AG10803 (cell line): Measurements from ENCODE around the gene STARD8.

Experiments
- DNase-seq: peaks from one replicate; pipeline ENCODE4 v3.0.0; 2010; ENCODE audit warnings: low read depth
- H3K4me3 ChIP-seq: 2 replicates; pipeline ENCODE4 v1.5.1; 2011; ENCODE audit warnings: mild to moderate bottlenecking, low read length, control low read depth
- TF ChIP-seq, protein P1 (sequence below): conservative IDR thresholded peaks from 2 replicates; pipeline ENCODE4 v1.5.1; 2011; ENCODE audit warnings: mild to moderate bottlenecking, low read length, control low read depth, inconsistent platforms

The STARD8 gene

DNA sequence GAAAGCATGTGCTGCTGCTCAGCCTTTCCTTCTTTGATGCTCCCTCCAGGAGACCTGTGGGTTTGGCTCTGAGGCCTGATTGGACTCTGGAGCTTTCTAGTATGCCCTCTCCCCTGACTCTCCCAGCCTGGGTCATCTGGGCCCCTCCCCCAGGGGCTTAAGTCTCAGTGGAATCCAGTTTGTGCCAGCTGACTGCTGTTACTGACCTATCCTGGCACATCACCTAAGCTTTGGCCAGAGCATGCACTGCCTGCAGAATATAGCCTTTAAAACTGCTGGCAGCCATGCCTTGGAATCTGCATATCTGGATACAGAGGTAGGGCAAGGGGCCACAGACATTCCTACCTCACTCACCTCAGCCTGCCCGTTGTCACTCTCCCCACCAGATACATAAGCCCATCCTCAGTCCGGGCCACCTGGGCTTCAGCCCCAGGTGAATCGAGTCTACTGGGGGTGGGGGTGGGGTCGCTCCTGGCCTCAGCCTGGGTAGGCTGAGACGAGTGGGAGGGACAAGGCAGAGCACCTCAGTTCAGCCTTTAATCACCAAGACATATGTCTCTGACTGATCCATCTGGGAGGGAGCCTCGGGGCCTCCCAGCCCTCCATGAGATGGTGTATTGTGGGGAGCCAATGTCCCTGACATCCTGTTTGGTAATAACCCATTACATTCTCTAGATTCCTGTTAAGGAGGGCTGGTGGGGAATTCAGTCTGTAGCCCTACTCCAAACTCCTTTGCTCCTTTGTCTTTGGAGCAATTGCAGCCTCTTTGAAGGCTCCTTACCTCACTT, 61.2 kb downstream of the STARD8 start:
- no peak overlapping the region for H3K4me3 ChIP-seq
- TF ChIP-seq, protein P1, sequence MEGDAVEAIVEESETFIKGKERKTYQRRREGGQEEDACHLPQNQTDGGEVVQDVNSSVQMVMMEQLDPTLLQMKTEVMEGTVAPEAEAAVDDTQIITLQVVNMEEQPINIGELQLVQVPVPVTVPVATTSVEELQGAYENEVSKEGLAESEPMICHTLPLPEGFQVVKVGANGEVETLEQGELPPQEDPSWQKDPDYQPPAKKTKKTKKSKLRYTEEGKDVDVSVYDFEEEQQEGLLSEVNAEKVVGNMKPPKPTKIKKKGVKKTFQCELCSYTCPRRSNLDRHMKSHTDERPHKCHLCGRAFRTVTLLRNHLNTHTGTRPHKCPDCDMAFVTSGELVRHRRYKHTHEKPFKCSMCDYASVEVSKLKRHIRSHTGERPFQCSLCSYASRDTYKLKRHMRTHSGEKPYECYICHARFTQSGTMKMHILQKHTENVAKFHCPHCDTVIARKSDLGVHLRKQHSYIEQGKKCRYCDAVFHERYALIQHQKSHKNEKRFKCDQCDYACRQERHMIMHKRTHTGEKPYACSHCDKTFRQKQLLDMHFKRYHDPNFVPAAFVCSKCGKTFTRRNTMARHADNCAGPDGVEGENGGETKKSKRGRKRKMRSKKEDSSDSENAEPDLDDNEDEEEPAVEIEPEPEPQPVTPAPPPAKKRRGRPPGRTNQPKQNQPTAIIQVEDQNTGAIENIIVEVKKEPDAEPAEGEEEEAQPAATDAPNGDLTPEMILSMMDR = no peak
- DNase-seq = peak; percentile 63

DNA sequence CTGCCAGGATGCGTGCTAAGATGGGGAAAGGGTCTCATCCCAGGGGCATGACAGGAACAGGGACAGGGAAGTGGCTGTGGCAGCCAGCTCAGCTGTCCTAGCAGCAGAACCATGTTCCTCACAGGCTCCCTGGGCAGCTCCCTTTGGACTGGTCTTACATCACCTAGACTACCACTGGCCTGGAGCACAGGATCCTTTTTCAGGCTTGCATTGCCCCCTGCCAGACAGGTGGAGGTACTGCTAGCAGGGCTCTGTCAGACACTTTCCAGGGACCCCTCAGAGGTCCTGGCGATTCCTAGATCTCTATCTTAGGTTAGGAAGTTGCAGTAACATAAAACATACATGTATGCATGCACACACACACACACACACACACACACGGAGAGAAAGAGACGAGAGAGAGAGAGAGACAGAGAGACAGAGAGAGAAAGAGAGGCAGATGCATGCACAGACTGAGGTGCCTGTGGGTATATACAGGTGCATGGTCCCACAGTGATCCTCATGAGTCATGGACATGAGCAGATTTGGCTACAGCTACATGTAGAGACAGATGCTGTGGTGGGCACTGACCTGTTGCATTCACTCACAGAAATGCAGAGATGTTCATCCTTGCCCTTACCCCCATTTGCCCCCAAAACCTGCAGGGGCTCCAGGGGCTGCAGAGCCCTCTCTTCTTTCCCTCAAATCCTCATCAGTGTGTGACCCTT, 63.6 kb downstream of the STARD8 start:
- H3K4me3 ChIP-seq = no peak overlapping the region
- TF ChIP-seq, protein P1 = peak; percentile 67
- peak; percentile 53 for DNase-seq

GRCh38 chrX:68711845-68712244, 64.4 kb downstream of the STARD8 start:
- TF ChIP-seq, protein P1 = no peak
- DNase-seq = no peak
- no peak overlapping the region for H3K4me3 ChIP-seq

DNA sequence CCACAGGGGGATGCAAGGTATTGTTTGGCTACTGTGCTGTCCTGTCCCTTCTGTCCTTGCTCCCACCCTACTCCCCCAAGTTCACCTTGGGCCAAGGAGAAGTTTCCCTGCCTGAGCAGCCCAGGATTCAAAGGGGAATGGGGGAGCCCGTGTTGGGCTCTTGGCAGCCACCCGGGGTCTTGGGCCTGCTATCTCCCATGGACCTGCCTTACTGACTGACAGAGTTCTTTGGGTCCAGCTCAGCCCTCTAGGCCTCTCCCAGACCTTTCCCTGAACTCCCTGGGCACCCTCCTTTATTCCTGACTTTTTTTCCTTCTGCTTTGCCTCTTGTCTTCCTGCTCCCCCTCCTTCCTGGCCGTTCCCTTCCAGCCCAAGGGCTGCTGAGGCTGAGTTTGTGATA, 67.4 kb downstream of the STARD8 start:
- TF ChIP-seq, protein P1 = no peak
- no peak overlapping the region for H3K4me3 ChIP-seq
- DNase-seq = no peak

DNA sequence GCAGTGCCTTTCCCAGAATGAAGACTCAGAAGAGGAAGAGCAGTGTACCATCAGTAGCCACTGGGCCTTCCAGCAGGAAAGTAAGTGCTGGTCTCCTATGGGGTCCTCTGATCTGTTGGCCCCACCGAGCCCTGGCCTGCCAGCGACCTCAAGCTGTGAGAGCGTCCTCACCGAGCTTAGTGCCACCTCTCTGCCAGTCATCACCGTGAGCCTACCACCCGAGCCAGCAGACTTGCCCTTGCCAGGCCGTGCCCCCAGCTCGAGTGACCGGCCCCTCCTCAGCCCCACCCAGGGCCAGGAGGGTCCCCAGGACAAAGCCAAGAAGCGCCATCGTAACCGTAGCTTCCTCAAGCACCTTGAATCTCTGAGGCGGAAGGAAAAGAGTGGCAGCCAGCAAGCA, 69.7 kb downstream of the STARD8 start:
- DNase-seq = no peak
- TF ChIP-seq, protein P1 = no peak
- H3K4me3 ChIP-seq = no peak overlapping the region

DNA sequence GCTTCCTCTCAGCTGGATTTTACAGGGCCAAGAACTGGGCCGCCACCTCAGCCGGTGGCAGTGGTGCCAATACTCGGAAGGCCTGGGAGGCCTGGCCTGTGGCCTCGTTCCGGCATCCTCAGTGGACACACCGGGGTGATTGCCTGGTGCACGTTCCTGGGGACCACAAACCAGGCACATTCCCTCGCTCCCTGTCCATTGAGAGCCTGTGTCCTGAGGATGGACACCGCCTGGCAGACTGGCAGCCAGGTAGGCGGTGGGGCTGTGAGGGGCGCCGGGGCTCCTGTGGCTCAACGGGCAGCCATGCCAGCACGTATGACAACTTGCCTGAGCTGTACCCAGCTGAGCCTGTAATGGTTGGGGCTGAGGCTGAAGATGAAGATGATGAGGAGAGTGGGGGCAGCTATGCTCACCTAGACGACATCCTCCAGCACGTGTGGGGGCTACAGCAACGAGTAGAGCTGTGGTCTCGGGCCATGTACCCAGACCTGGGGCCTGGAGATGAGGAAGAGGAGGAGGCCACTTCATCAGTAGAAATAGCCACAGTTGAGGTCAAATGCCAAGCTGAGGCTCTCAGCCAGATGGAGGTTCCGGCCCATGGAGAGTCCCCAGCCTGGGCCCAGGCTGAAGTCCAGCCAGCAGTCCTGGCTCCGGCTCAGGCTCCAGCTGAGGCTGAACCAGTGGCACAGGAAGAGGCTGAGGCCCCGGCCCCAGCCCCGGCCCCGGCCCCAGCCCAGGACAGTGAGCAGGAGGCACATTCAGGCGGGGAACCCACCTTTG, 70.4 kb downstream of the STARD8 start:
- DNase-seq = no peak

More for the DNA sequence above, 70.4 kb downstream of the STARD8 start:
- H3K4me3 ChIP-seq = no peak overlapping the region
- TF ChIP-seq, protein P1 = no peak
